Measurements from ENCODE around the gene CALN1. TPM values are rescaled to one million over a fixed set of nuclear protein-coding genes. Genes with fewer than 3 reads are reported as not detected.

The CALN1 gene
- total RNA-seq, 1 experiment from 2014 or later: not detected

- Histone ChIP-seq H3K9me3 (no peaks in the 10 kb centered on the region), H3K4me3 (no peak overlapping the region), H3K36me3 (no peaks in the 10 kb centered on the region), H3K27me3 (no peaks in the 10 kb centered on the region)
- no peak for DNase-seq
Measured at GRCh38 chr7:71900556-71900955, 511.6 kb downstream of the CALN1 start.

- Histone ChIP-seq H3K27me3 (no peaks in the 10 kb centered on the region), H3K9me3 (no peaks in the 10 kb centered on the region), H3K36me3 (no peaks in the 10 kb centered on the region), H3K4me3 (no peak overlapping the region)
- no peak for DNase-seq
Measured at GRCh38 chr7:71896535-71896934, 515.6 kb downstream of the CALN1 start.

- Histone ChIP-seq H3K9me3 (no peaks in the 10 kb centered on the region), H3K36me3 (no peaks in the 10 kb centered on the region), H3K4me3 (no peak overlapping the region), H3K27me3 (no peaks in the 10 kb centered on the region)
- DNase-seq: no peak
Measured at GRCh38 chr7:71886046-71886445, 526.1 kb downstream of the CALN1 start.

- DNase-seq: no peak
- no peaks in the 10 kb centered on the region for H3K36me3 ChIP-seq
- H3K4me3 ChIP-seq: no peak overlapping the region
- H3K9me3 ChIP-seq: no peaks in the 10 kb centered on the region
- no peaks in the 10 kb centered on the region for H3K27me3 ChIP-seq
Measured at GRCh38 chr7:71885487-71885886, 526.7 kb downstream of the CALN1 start.

GRCh38 chr7:71883415-71883814 is 528.7 kb downstream of the CALN1 start:
- Histone ChIP-seq H3K27me3 (no peaks in the 10 kb centered on the region), H3K4me3 (no peak overlapping the region), H3K36me3 (no peaks in the 10 kb centered on the region), H3K9me3 (no peaks in the 10 kb centered on the region)
- no peak for DNase-seq

GRCh38 chr7:71871446-71871845 is 540.7 kb downstream of the CALN1 start:
- DNase-seq: no peak
- Histone ChIP-seq H3K9me3 (no peaks in the 10 kb centered on the region), H3K4me3 (no peak overlapping the region), H3K36me3 (no peaks in the 10 kb centered on the region), H3K27me3 (no peaks in the 10 kb centered on the region)

- H3K4me3 ChIP-seq: no peak overlapping the region
Measured at GRCh38 chr7:71870812-71871211, 541.3 kb downstream of the CALN1 start.

GRCh38 chr7:71868797-71869196 is 543.3 kb downstream of the CALN1 start:
- H3K27me3 ChIP-seq: no peaks in the 10 kb centered on the region
- H3K36me3 ChIP-seq: no peaks in the 10 kb centered on the region
- no peaks in the 10 kb centered on the region for H3K9me3 ChIP-seq
- no peak overlapping the region for H3K4me3 ChIP-seq
- DNase-seq: peak; percentile 32

More at GRCh38 chr7:71870812-71871211, 541.3 kb downstream of the CALN1 start:
- DNase-seq: no peak
- Histone ChIP-seq H3K9me3 (no peaks in the 10 kb centered on the region), H3K27me3 (no peaks in the 10 kb centered on the region), H3K36me3 (no peaks in the 10 kb centered on the region)

GRCh38 chr7:71867626-71868025 is 544.5 kb downstream of the CALN1 start:
- Histone ChIP-seq H3K9me3 (no peaks in the 10 kb centered on the region), H3K27me3 (no peaks in the 10 kb centered on the region), H3K4me3 (no peak overlapping the region), H3K36me3 (no peaks in the 10 kb centered on the region)
- no peak for DNase-seq

GRCh38 chr7:71865172-71865571 is 547.0 kb downstream of the CALN1 start:
- Histone ChIP-seq H3K36me3 (no peaks in the 10 kb centered on the region), H3K9me3 (no peaks in the 10 kb centered on the region), H3K27me3 (no peaks in the 10 kb centered on the region), H3K4me3 (no peak overlapping the region)
- DNase-seq: no peak

- no peaks in the 10 kb centered on the region for H3K9me3 ChIP-seq
Measured at GRCh38 chr7:71864130-71864529, 548.0 kb downstream of the CALN1 start.

GRCh38 chr7:71860572-71860971 is 551.6 kb downstream of the CALN1 start:
- Histone ChIP-seq H3K4me3 (no peak overlapping the region), H3K27me3 (no peaks in the 10 kb centered on the region), H3K36me3 (no peaks in the 10 kb centered on the region), H3K9me3 (no peaks in the 10 kb centered on the region)
- no peak for DNase-seq

More at GRCh38 chr7:71864130-71864529, 548.0 kb downstream of the CALN1 start:
- no peaks in the 10 kb centered on the region for H3K27me3 ChIP-seq
- no peak overlapping the region for H3K4me3 ChIP-seq
- DNase-seq: no peak
- no peaks in the 10 kb centered on the region for H3K36me3 ChIP-seq

GRCh38 chr7:71857338-71857737 is 554.8 kb downstream of the CALN1 start:
- Histone ChIP-seq H3K4me3 (no peak overlapping the region), H3K9me3 (no peaks in the 10 kb centered on the region), H3K36me3 (no peaks in the 10 kb centered on the region), H3K27me3 (no peaks in the 10 kb centered on the region)
- DNase-seq: no peak

- Histone ChIP-seq H3K9me3 (no peaks in the 10 kb centered on the region), H3K27me3 (no peaks in the 10 kb centered on the region), H3K36me3 (no peaks in the 10 kb centered on the region), H3K4me3 (no peak overlapping the region)
- no peak for DNase-seq
Measured at GRCh38 chr7:71854546-71855397, 557.4 kb downstream of the CALN1 start.

- H3K4me3 ChIP-seq: no peak overlapping the region
- DNase-seq: no peak
Measured at GRCh38 chr7:71851776-71852498, 560.2 kb downstream of the CALN1 start.

GRCh38 chr7:71846160-71846559 is 566.0 kb downstream of the CALN1 start:
- no peak for DNase-seq
- no peaks in the 10 kb centered on the region for H3K9me3 ChIP-seq
- no peaks in the 10 kb centered on the region for H3K27me3 ChIP-seq
- no peaks in the 10 kb centered on the region for H3K36me3 ChIP-seq
- no peak overlapping the region for H3K4me3 ChIP-seq

More at GRCh38 chr7:71851776-71852498, 560.2 kb downstream of the CALN1 start:
- Histone ChIP-seq H3K27me3 (no peaks in the 10 kb centered on the region), H3K9me3 (no peaks in the 10 kb centered on the region), H3K36me3 (no peaks in the 10 kb centered on the region)

GRCh38 chr7:71843676-71844075 is 568.5 kb downstream of the CALN1 start:
- DNase-seq: no peak
- H3K27me3 ChIP-seq: no peaks in the 10 kb centered on the region
- H3K9me3 ChIP-seq: no peaks in the 10 kb centered on the region
- H3K36me3 ChIP-seq: no peaks in the 10 kb centered on the region
- H3K4me3 ChIP-seq: no peak overlapping the region

- no peaks in the 10 kb centered on the region for H3K9me3 ChIP-seq
- no peaks in the 10 kb centered on the region for H3K27me3 ChIP-seq
- no peak overlapping the region for H3K4me3 ChIP-seq
- H3K36me3 ChIP-seq: no peaks in the 10 kb centered on the region
- DNase-seq: no peak
Measured at GRCh38 chr7:71842786-71843185, 569.4 kb downstream of the CALN1 start.

Data from MG63 (cell line).